GM23338 (cell line): ENCODE results near the gene SIX5. TPM values are rescaled to one million over a fixed set of nuclear protein-coding genes. Genes with fewer than 3 reads are reported as not detected.

ENCODE experiments used
- ATAC-seq: fragments of 200-7000 bp; cut with Tn5 transposase; 3 replicates; pipeline ENCODE4 v1.9.1; 2020
- DNase-seq: peaks from one replicate; pipeline ENCODE4 v3.0.0-alpha.2; 2015; ENCODE audit warnings: low spot score
- H2AFZ ChIP-seq: fragments of 200-600 bp; sonication (generic); 2 replicates; pipeline ENCODE4 v1.8.0; 2016; ENCODE audit warnings: antibody characterized with exemption, mild to moderate bottlenecking, moderate library complexity
- H3F3A ChIP-seq: fragments of 200-600 bp; sonication (generic); replicated peaks from 2 replicates; pipeline ENCODE4 v1.8.0; 2017; ENCODE audit warnings: antibody characterized with exemption, mixed run types, low read depth
- H3K27ac ChIP-seq: fragments of 200-600 bp; sonication (generic); 2 replicates; pipeline ENCODE4 v1.6.1; 2016; ENCODE audit warnings: low read depth
- H3K27me3 ChIP-seq: fragments of 200-600 bp; sonication (generic); 2 replicates; pipeline ENCODE4 v1.8.0; 2016; ENCODE audit warnings: mild to moderate bottlenecking, mixed run types, moderate library complexity; ENCODE audit not compliant: insufficient read depth
- H3K36me3 ChIP-seq: fragments of 200-600 bp; sonication (generic); 2 replicates; pipeline ENCODE4 v1.8.0; 2016; ENCODE audit warnings: mild to moderate bottlenecking; ENCODE audit not compliant: insufficient read depth
- H3K4me1 ChIP-seq: fragments of 200-600 bp; sonication (generic); 2 replicates; pipeline ENCODE4 v1.8.0; 2016; ENCODE audit warnings: mild to moderate bottlenecking, moderate library complexity; ENCODE audit not compliant: insufficient read depth
- H3K4me2 ChIP-seq: fragments of 200-600 bp; sonication (generic); 2 replicates; pipeline ENCODE4 v1.7.1; 2017; ENCODE audit warnings: mixed run types
- H3K4me3 ChIP-seq: fragments of 200-600 bp; sonication (generic); 2 replicates; pipeline ENCODE4 v1.6.1; 2016; ENCODE audit warnings: mixed run types
- H3K79me2 ChIP-seq: fragments of 200-600 bp; sonication (generic); replicated peaks from 2 replicates; pipeline ENCODE4 v1.8.0; 2017; ENCODE audit warnings: mild to moderate bottlenecking; ENCODE audit not compliant: insufficient read depth
- H3K9me2 ChIP-seq: fragments of 200-600 bp; sonication (generic); 2 replicates; pipeline ENCODE4 v1.8.0; 2017; ENCODE audit not compliant: insufficient read depth
- H4K20me1 ChIP-seq: fragments of 200-600 bp; sonication (generic); replicated peaks from 2 replicates; pipeline ENCODE4 v1.8.0; 2017; ENCODE audit warnings: mild to moderate bottlenecking; ENCODE audit not compliant: insufficient read depth
- H3K27ac Mint-ChIP-seq: 2 replicates; pipeline ENCODE4 v1.8.0; 2020; ENCODE audit warnings: inconsistent platforms, mild to moderate bottlenecking, moderate library complexity, mixed read lengths
- H3K27me3 Mint-ChIP-seq: 3 replicates; pipeline ENCODE4 v1.8.0; 2022; ENCODE audit warnings: low read depth, mild to moderate bottlenecking, moderate library complexity, mixed read lengths, inconsistent platforms; ENCODE audit not compliant: insufficient read depth, poor library complexity
- H3K36me3 Mint-ChIP-seq: 3 replicates; pipeline ENCODE4 v1.8.0; 2021; ENCODE audit warnings: low read depth, mild to moderate bottlenecking, inconsistent platforms, moderate library complexity, mixed read lengths
- H3K4me1 Mint-ChIP-seq: 3 replicates; pipeline ENCODE4 v1.8.0; 2020; ENCODE audit warnings: mild to moderate bottlenecking, inconsistent platforms, mixed read lengths
- H3K4me3 Mint-ChIP-seq: 3 replicates; pipeline ENCODE4 v1.8.0; 2021; ENCODE audit warnings: moderate library complexity, mild to moderate bottlenecking, inconsistent platforms, mixed read lengths
- H3K9me3 Mint-ChIP-seq: 3 replicates; pipeline ENCODE4 v1.8.0; 2020; ENCODE audit warnings: moderate library complexity, mild to moderate bottlenecking, inconsistent platforms, mixed read lengths
- CREB1 ChIP-seq: fragments of 250-450 bp; sonication (Bioruptor Pico); IDR thresholded peaks from 2 replicates; pipeline ENCODE4 v1.5.0; 2020; ENCODE audit warnings: low read depth, mild to moderate bottlenecking, moderate library complexity
- EZH2 ChIP-seq: fragments of 200-600 bp; sonication (generic); IDR thresholded peaks from one replicate; pipeline ENCODE4 v1.8.0; 2017; ENCODE audit warnings: antibody characterized with exemption, mild to moderate bottlenecking, low read depth; ENCODE audit not compliant: unreplicated experiment
- EZH2phosphoT487 ChIP-seq: fragments of 200-600 bp; sonication (generic); IDR thresholded peaks from one replicate; pipeline ENCODE4 v1.8.1; 2018; ENCODE audit warnings: antibody characterized with exemption; ENCODE audit not compliant: unreplicated experiment
- JUNB ChIP-seq: IDR thresholded peaks from one replicate; pipeline ENCODE4 v1.6.1; 2016; ENCODE audit warnings: antibody characterized with exemption; ENCODE audit not compliant: unreplicated experiment
- NANOG ChIP-seq: IDR thresholded peaks from 2 replicates; pipeline ENCODE4 v1.6.1; 2016; ENCODE audit warnings: antibody characterized with exemption, borderline replicate concordance
- POLR2AphosphoS5 ChIP-seq: IDR thresholded peaks from 2 replicates; pipeline ENCODE4 v1.6.1; 2016; ENCODE audit warnings: antibody characterized with exemption, low read depth
- REST ChIP-seq: IDR thresholded peaks from one replicate; pipeline ENCODE4 v1.6.1; 2018; ENCODE audit warnings: antibody characterized with exemption; ENCODE audit not compliant: unreplicated experiment
- STAT1 ChIP-seq: IDR thresholded peaks from one replicate; pipeline ENCODE4 v1.6.1; 2016; ENCODE audit warnings: antibody characterized with exemption; ENCODE audit not compliant: unreplicated experiment
- ZNF331 ChIP-seq: fragments of 250-450 bp; sonication (Bioruptor Pico); IDR thresholded peaks from 2 replicates; pipeline ENCODE4 v1.5.0; 2020; ENCODE audit warnings: low read depth, mild to moderate bottlenecking, moderate library complexity
- ZNF462 ChIP-seq: fragments of 250-450 bp; sonication (Bioruptor Pico); IDR thresholded peaks from 2 replicates; pipeline ENCODE4 v1.5.0; 2020; ENCODE audit warnings: mild to moderate bottlenecking, moderate library complexity
- polyA plus RNA-seq: library from polyadenylated mRNA; unstranded; fragments of >200 nt; fragmentation: Nextera tagmentation; extraction: Ambion mirVana; gene quantifications from 2 replicates; pipeline ENCODE4 v1.2.1, GENCODE V29; 2016
- total RNA-seq: library from RNA; depleted of rRNA; stranded (reverse); fragments of >200 nt; shearing (Covaris generic); gene quantifications from 2 replicates; pipeline ENCODE4 v1.2.3, GENCODE V29; 2014

Gene SIX5
- total and polyA plus RNA-seq, 2 experiments from 2014 or later, result 10.1 to 22.6 TPM

GRCh38 chr19:45791744-45792469, 22.9 kb upstream of the SIX5 start:
- Histone ChIP-seq H3K9me2 (no peaks in the 10 kb centered on the region), H3K36me3 (peaks cover 6% of the 10 kb centered on the region; the same call in 1 of the 2 replicates), H3F3A (peaks cover 9% of the 10 kb centered on the region; the same call in 1 of the 2 replicates), H3K27me3 (no peaks in the 10 kb centered on the region), H3K27ac (no peak overlapping the region), H4K20me1 (peaks cover 18% of the 10 kb centered on the region), H3K79me2 (peaks cover 17% of the 10 kb centered on the region), H3K4me3 (peak overlapping the region; percentile 98), H2AFZ (no peak overlapping the region), H3K4me1 (peaks cover 6% of the 10 kb centered on the region), H3K4me2 (peak overlapping the region; percentile 99)
- Mint-ChIP-seq H3K4me1 (peaks cover 20% of the 10 kb centered on the region), H3K27me3 (peaks cover 12% of the 10 kb centered on the region), H3K27ac (peak overlapping the region; percentile 89), H3K36me3 (peaks cover 37% of the 10 kb centered on the region), H3K4me3 (peak overlapping the region; percentile 96), H3K9me3 (no peaks in the 10 kb centered on the region; the same call in none of the 3 replicates)
- TF ChIP-seq POLR2AphosphoS5, result no peak
- TF ChIP-seq ZNF331 (CRISPR knock-in tag), result no peak
- TF ChIP-seq REST, result no peak
- TF ChIP-seq NANOG, result no peak
- no peak for DNase-seq
- no peak for ATAC-seq

GRCh38 chr19:45790942-45791341, 21.9 kb upstream of the SIX5 start:
- no peak overlapping the region for H3K4me3 ChIP-seq
- peaks cover 6% of the 10 kb centered on the region for H3K4me1 ChIP-seq
- no peak for DNase-seq
- peaks cover 6% of the 10 kb centered on the region; the same call in 1 of the 2 replicates for H3K36me3 ChIP-seq
- peaks cover 8% of the 10 kb centered on the region for H3K27me3 Mint-ChIP-seq
- H3K4me1 Mint-ChIP-seq, result peaks cover 20% of the 10 kb centered on the region
- peaks cover 18% of the 10 kb centered on the region for H4K20me1 ChIP-seq
- H3K27ac Mint-ChIP-seq, result no peak overlapping the region
- no peaks in the 10 kb centered on the region; the same call in none of the 3 replicates for H3K9me3 Mint-ChIP-seq
- H3K36me3 Mint-ChIP-seq, result peaks cover 45% of the 10 kb centered on the region
- peaks cover 17% of the 10 kb centered on the region for H3K79me2 ChIP-seq
- no peaks in the 10 kb centered on the region for H3K27me3 ChIP-seq
- H3K4me2 ChIP-seq, result peak overlapping the region; percentile 99; the same call in 1 of the 2 replicates
- no peak overlapping the region for H3K27ac ChIP-seq
- no peak overlapping the region for H2AFZ ChIP-seq
- no peaks in the 10 kb centered on the region for H3K9me2 ChIP-seq
- peaks cover 9% of the 10 kb centered on the region; the same call in 1 of the 2 replicates for H3F3A ChIP-seq
- H3K4me3 Mint-ChIP-seq, result peak overlapping the region; percentile 96
- no peak for ATAC-seq
- TF ChIP-seq STAT1, result no peak
- no peak for TF ChIP-seq POLR2AphosphoS5
- no peak for TF ChIP-seq EZH2
- no peak for TF ChIP-seq CREB1
- no peak for TF ChIP-seq EZH2phosphoT487
- no peak for TF ChIP-seq JUNB
- no peak for TF ChIP-seq NANOG
- no peak for TF ChIP-seq ZNF462
